ENCODE results near the gene KCNH1.
A peak's percentile ranks its signal among the peaks of the same experiment; 100 is the strongest.
"Not testable (repeated sequence)": the region's sequence is repeated elsewhere in the genome, so short reads cannot be mapped to it uniquely, and the experiment has no call there.

The KCNH1 gene

DNA sequence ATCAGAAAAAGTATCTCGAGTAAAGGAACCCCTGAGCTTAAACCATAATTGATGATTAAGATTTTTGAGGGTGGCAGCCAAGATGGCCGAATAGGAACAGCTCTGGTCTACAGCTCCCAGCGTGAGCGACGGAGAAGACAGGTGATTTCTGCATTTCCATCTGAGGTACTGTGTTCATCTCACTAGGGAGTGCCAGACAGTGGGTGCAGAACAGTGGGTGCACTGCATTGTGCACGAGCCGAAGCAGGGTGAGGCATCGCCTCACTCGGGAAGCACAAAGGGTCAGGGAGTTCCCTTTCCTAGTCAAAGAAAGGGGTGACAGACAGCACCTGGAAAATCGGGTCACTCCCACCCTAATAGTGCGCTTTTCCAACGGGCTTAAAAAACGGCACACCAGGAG lies 138.0 kb downstream of the KCNH1 start:
- DNase-seq = not testable (repeated sequence)

DNA sequence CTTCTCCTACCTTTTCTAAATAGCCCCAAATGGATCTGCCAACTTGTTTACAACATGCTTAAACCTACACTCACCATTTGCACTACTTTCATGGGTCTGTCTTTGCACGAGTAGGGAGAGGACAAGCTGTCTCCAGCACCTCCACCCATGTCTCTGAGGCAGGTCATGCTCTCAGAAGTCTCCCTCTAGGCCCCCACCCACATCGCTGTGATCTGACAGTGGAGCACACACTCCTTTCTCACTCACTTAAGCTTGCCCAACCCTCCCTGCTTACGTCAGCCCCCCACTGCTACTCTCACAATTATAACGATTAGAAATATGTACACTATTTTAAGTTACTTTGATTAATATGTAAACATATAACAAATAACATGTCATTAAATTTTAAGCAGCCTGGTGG lies 141.1 kb downstream of the KCNH1 start:
- DNase-seq = no peak

DNA sequence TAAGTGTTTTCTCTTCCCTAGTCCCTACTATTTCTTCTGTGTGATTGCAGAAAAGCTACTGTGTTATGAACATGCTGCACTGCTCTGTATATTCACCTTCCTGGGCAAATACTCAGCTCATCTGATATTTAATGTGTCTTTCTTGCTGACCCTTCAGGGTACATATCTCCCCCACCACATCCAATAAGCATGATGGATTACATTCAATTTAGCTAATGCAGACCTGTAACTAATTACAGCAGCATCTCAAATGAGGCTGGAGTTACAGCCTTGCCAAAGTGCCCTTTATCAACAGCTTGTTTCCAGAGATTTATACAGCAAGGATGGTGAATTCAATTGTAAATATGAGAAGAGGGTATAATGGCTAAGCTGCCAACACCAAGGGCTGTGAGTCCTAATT lies 144.0 kb downstream of the KCNH1 start:
- DNase-seq = peak; percentile 42

GRCh38 chr1:210981490-210981889 lies 152.5 kb downstream of the KCNH1 start:
- no peak for DNase-seq

DNA sequence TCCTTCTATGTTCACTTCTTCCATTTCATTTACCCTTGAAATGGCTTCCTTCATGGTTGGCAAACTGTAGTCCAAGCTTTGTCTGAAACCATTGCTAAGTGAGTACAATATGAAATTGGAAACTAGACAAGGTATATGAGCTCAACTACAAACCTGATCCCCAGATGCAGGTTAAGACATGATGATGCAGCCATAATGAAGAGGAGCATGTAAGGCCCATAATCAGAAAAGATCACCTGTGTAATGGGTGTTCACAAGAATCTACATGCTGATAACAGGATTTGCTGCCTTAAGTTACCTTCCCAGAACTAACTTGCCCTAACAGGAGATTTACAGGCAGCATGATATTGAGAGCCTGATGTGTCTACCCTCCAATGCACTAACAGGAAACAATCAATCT lies 153.9 kb downstream of the KCNH1 start:
- no peak for DNase-seq

GRCh38 chr1:210978974-210979354 lies 155.0 kb downstream of the KCNH1 start:
- no peak for DNase-seq

- no peak for DNase-seq
Observed at GRCh38 chr1:210978316-210978973, 155.5 kb downstream of the KCNH1 start.

DNA sequence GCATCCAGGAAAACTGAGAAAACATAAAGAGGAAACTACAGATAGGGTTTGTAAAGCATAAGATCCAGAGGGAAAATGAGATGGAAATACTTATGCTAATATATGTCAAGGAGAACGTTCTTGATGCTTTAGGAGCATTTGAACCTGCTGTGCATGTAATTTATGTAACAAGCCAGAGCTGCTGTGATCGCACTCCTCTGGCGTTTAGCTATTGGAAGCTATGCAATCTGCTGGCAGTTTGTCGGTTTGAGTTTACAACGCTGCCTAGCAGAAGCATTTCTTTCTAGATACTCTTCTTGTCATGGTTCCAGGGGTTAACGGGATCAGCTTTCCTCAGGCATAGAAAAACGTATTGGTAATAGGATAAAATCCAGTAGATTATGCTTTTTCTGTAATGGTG lies 182.7 kb downstream of the KCNH1 start:
- DNase-seq = no peak

GRCh38 chr1:210949940-210950546 lies 183.9 kb downstream of the KCNH1 start:
- peak; percentile 49 for DNase-seq

GRCh38 chr1:210949489-210949888 lies 184.5 kb downstream of the KCNH1 start:
- DNase-seq = no peak

DNA sequence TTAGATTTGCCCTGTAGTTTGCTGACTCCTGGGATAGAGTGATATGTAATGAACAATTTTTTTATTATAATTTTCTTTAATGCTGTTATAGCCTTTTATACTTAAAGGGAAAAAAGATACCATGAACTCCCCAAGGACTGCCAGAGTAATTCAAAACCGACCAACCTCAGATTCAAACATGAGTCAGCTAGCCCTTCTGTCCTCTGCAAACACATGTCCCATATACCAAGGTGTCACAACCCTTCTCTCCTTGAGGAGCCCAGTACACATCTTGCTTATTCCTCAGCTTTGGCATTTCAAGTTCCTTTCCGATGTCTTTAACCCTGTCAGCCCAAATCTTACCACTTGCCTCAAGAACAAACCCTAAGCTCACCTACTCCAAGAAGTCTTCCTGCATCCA lies 184.9 kb downstream of the KCNH1 start:
- no peak for DNase-seq

DNA sequence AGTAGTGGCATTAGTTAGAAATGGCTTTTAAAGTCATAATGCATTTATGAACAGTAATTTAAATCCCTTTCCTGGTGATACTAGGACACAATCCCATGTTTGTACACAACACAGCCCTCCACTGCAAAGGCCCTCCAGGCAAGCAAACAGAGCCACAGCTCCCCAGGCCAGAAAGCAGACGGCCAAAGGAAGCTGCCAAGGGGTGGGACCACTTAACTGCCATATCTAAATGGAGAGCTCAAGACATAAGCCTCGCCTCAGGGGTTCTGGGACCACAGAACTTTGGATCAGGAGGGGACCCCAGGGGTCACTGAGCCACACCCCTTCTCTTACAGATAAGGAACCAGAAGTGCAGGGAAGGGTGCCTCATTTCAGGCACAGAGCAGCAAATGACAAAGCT lies 189.7 kb downstream of the KCNH1 start:
- DNase-seq = no peak

DNA sequence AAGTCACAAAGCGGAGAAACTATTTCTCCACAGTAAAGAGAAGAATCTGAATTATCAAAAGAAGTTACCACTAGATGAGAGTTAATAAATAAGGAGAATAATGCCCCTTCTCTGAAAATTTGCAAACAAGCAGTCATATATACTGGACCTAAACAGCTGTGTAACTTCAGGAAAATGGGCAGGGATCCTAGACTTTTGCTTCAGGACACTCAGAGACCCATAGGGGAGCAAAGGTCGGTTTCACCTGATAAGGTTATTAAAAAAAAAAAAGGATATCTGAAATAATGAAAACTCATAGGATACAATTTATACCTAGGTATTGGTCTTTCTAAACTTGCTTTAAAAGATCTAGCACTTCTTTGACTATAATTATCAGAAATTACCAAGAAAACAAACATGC lies 191.4 kb downstream of the KCNH1 start:
- no peak for DNase-seq

GRCh38 chr1:210940081-210940617 lies 193.8 kb downstream of the KCNH1 start:
- no peak for DNase-seq

- no peak for DNase-seq
Observed at GRCh38 chr1:210938416-210938925, 195.5 kb downstream of the KCNH1 start.

DNA sequence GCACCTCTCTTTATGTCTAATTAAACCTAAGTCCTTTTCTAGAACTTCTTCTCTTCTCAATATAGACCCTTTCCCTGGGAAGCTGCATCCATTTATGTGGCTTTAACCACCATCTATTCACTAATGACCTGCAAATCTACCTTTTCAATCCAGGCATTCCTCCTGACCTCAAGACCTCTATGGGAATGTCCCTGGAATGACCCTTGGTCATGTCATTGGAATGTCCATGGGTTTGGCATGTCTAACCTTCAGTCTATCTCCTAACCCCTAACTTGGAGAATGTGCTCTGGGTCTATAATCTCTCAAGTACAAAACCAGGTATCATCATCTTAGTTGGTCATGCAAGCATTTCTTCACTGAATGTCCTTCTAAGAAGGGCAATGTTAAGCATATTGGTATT lies 196.1 kb downstream of the KCNH1 start:
- no peak for DNase-seq

- no peak for DNase-seq
Observed at GRCh38 chr1:210935905-210936304, 198.0 kb downstream of the KCNH1 start.

GRCh38 chr1:210932104-210932503 lies 201.8 kb downstream of the KCNH1 start:
- DNase-seq = no peak

- DNase-seq = no peak
Observed at GRCh38 chr1:210922666-210923065, 211.3 kb downstream of the KCNH1 start.

DNA sequence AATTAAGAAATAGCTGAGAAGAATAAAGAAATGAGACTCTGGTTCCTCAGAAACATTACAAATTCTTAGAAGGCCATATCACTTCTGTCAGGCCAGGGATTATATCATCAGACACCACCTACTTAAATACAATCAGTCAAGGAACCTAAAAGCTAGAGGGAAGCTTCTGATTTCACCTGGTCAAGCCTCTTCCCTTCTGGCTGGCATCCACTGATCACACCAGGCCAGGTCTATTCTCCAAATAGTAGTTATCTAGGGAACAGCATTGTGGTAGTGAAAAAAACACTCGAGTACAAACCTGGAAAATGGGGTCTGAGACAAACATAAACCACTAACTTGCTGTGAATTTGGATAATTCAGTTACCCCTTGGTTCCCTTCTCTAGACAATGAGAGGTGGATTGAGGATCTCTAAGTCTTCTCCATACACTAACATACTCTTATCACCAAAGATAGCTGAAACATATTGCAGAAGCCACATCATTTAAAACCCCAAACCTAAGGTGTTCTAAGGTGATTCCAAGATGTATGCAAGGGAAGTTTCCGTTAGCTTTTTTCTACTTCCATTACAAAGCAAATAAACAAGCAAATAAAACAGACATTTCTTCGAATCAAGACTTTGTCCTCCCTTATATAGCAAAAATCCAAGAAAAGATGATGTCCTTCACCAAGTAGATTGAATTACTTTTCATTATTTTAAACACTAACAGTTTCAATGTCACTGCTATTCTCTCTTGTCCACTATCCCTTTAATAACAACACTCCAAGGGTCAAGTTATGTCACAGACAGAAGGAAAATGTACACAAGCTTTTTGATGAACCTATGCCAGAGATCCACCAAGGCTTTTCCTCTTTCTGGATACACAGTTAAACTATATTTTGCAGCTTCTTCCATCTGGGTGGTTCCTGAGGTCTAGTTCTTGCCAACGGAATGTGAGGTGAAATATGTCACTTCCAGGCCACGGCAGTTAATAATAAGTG lies 212.9 kb downstream of the KCNH1 start:
- no peak for DNase-seq

- no peak for DNase-seq
Observed at GRCh38 chr1:210920258-210920657, 213.7 kb downstream of the KCNH1 start.

GRCh38 chr1:210918893-210919292 lies 215.1 kb downstream of the KCNH1 start:
- no peak for DNase-seq

DNA sequence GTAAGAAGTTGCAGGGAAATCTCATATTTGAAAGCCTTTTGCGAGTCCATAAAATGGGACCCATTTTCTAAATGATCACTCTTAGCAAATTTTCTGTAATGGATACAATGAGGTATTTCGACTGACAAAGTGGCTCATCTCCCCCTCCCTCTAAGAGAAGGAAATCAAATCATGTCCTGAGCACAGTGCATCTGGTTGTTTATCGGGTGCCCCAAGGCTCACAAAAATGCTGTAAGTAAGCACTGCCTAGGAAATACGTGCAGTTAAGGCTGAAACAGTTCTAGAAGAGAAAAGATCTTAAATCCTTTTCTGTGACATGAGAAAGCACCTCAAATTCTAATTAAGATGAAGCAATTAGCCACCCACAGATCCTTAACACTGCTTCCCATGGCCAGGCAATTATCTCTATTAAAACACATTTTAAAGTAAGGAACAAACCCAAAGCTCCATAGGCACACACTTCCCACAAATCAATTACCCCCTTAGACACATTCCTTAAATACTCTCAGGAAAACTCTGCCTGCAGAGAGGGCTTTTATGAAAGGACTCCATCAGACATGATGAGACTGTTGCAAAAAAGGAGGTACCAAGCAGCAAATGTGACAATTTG lies 216.3 kb downstream of the KCNH1 start:
- DNase-seq = no peak

Measured in NCI-H1436 (cell line).